B cell (primary cell): ENCODE measurements around the gene SLC4A8.

ENCODE experiments used
- CTCF ChIP-seq: fragments of 200-600 bp; IDR thresholded peaks from one replicate; pipeline ENCODE4 v1.8.0; 2022; ENCODE audit warnings: antibody characterized with exemption, mild to moderate bottlenecking
- EZH2 ChIP-seq: IDR thresholded peaks from 2 replicates; pipeline ENCODE4 v1.6.1; 2012; ENCODE audit warnings: borderline replicate concordance, low read depth, mild to moderate bottlenecking, moderate library complexity, low read length; ENCODE audit not compliant: insufficient read depth, poor library complexity, severe bottlenecking

- no peak for TF ChIP-seq EZH2
- no peak for TF ChIP-seq CTCF
These were observed 12.8 kb downstream of the SLC4A8 start for GRCh38 chr12:51437431-51437830.
